MM.1S (cell line): ENCODE measurements around the gene MROH2A.

Experiments
- EZH2 ChIP-seq: fragments of 300-600 bp; sonication (generic); optimal IDR thresholded peaks from 2 replicates; pipeline ENCODE3; 2017; ENCODE audit warnings: low read depth, mild to moderate bottlenecking, antibody characterized with exemption, low read length, mixed read lengths
- EZH2phosphoT487 ChIP-seq: fragments of 300-600 bp; sonication (generic); IDR thresholded peaks from 2 replicates; pipeline ENCODE4 v1.6.1; 2018; ENCODE audit warnings: antibody characterized with exemption, low read length
- TF ChIP-seq, protein P1 (sequence below): fragments of 300-600 bp; sonication (generic); IDR thresholded peaks from 2 replicates; pipeline ENCODE4 v1.5.1; 2016; ENCODE audit warnings: antibody characterized with exemption, low read length, mixed read lengths

GRCh38 chr2:233798335-233799086 lies 20.4 kb downstream of the MROH2A start:
- TF ChIP-seq, protein P1, sequence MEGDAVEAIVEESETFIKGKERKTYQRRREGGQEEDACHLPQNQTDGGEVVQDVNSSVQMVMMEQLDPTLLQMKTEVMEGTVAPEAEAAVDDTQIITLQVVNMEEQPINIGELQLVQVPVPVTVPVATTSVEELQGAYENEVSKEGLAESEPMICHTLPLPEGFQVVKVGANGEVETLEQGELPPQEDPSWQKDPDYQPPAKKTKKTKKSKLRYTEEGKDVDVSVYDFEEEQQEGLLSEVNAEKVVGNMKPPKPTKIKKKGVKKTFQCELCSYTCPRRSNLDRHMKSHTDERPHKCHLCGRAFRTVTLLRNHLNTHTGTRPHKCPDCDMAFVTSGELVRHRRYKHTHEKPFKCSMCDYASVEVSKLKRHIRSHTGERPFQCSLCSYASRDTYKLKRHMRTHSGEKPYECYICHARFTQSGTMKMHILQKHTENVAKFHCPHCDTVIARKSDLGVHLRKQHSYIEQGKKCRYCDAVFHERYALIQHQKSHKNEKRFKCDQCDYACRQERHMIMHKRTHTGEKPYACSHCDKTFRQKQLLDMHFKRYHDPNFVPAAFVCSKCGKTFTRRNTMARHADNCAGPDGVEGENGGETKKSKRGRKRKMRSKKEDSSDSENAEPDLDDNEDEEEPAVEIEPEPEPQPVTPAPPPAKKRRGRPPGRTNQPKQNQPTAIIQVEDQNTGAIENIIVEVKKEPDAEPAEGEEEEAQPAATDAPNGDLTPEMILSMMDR: no peak
- TF ChIP-seq EZH2 (no peak), EZH2phosphoT487 (no peak)
